K562 (cell line): Measurements from ENCODE around the gene COX4I2. TPM values are rescaled to one million over a fixed set of nuclear protein-coding genes. Genes with fewer than 3 reads are reported as not detected.

Experiments used
- BHLHE40 ChIP-seq: IDR thresholded peaks from 2 replicates; pipeline ENCODE4 v1.6.1; 2011; ENCODE audit warnings: low read length, improper control_type of control experiment
- CC2D1A ChIP-seq: fragments of 450-650 bp; IDR thresholded peaks from 2 replicates; pipeline ENCODE4 v1.6.1; 2017; ENCODE audit warnings: mild to moderate bottlenecking
- CTBP1 ChIP-seq: fragments of 450-650 bp; IDR thresholded peaks from 2 replicates; pipeline ENCODE4 v1.6.1; 2016; ENCODE audit warnings: borderline replicate concordance
- EWSR1 ChIP-seq: fragments of 450-650 bp; IDR thresholded peaks from 2 replicates; pipeline ENCODE4 v1.6.1; 2018; ENCODE audit warnings: borderline replicate concordance, mild to moderate bottlenecking, low read depth, moderate library complexity; ENCODE audit not compliant: partially characterized antibody
- GTF2E2 ChIP-seq: fragments of 200-800 bp; sonication (Bioruptor generic); IDR thresholded peaks from 2 replicates; pipeline ENCODE4 v1.6.1; 2016; ENCODE audit warnings: missing genetic modification characterization, missing compliant biosample characterization
- PYGO2 ChIP-seq: fragments of 450-650 bp; IDR thresholded peaks from 2 replicates; pipeline ENCODE4 v1.6.1; 2016; ENCODE audit warnings: mild to moderate bottlenecking, missing genetic modification characterization, moderate library complexity, missing compliant biosample characterization
- RAD21 ChIP-seq, 2 experiments: fragments of 250-450 bp in 1 of 2; fragments of 450-650 bp in 1 of 2; sonication (Bioruptor Pico) in 1 of 2; formaldehyde crosslinking in 1 of 2; IDR thresholded peaks in 1 of 2; conservative IDR thresholded peaks in 1 of 2; 2 replicates each; pipeline versions ENCODE4 v1.4.0 to v1.8.0; 2020 to 2022; ENCODE audit warnings: mild to moderate bottlenecking in 2 of 2, moderate library complexity in 1 of 2
- RNF2 ChIP-seq: sonication (generic); IDR thresholded peaks from 2 replicates; pipeline ENCODE4 v1.6.1; 2016
- SMARCC2 ChIP-seq: fragments of 450-650 bp; IDR thresholded peaks from 2 replicates; pipeline ENCODE4 v1.6.1; 2017; ENCODE audit warnings: antibody characterized with exemption, moderate library complexity, mild to moderate bottlenecking, low read depth
- SOX6 ChIP-seq: fragments of 450-650 bp; IDR thresholded peaks from 2 replicates; pipeline ENCODE4 v1.6.1; 2014; ENCODE audit warnings: mild to moderate bottlenecking
- ZNF347 ChIP-seq: fragments of 450-650 bp; formaldehyde crosslinking; IDR thresholded peaks from 2 replicates; pipeline ENCODE4 v1.4.0; 2020; ENCODE audit warnings: low read depth, mild to moderate bottlenecking, moderate library complexity
- polyA plus RNA-seq, 8 experiments: library from polyadenylated mRNA; depleted of rRNA in 4 of 8; stranded (reverse) in 5 of 8; unstranded in 3 of 8; fragments of >200 nt; fragmentation: Nextera tagmentation in 2 of 8; fragmentation: Illumina TruSeq in 1 of 8; extraction: Ambion mirVana in 2 of 8; extraction: Trizol in 1 of 8; gene quantifications; 2 replicates each; pipeline versions ENCODE4 v1.2.1 to v1.2.3, GENCODE V29; 2011 to 2014; ENCODE audit warnings: inconsistent platforms in 1 of 8, missing spikeins in 1 of 8
- total RNA-seq, 7 experiments: library from RNA; depleted of rRNA in 6 of 7; stranded (reverse); fragments of >200 nt in 6 of 7; fragmentation: Illumina TruSeq in 2 of 7; extraction: Trizol in 2 of 7; gene quantifications; 2 replicates each; pipeline versions ENCODE4 v1.2.1 to v1.2.3, GENCODE V29; 2011 to 2021; ENCODE audit warnings: low replicate concordance in 1 of 7
- TF ChIP-seq, protein P1 (sequence below), 2 experiments: fragments of 450-650 bp; formaldehyde crosslinking in 1 of 2; IDR thresholded peaks; 2 replicates each; pipeline versions ENCODE4 v1.4.0 to v1.6.1; 2014 to 2020; ENCODE audit warnings: mild to moderate bottlenecking in 2 of 2, borderline replicate concordance in 1 of 2, low read depth in 1 of 2
- TF ChIP-seq, protein P2 (sequence below), 2 experiments: fragments of 450-650 bp in 1 of 2; sonication (generic) in 1 of 2; formaldehyde crosslinking; conservative IDR thresholded peaks; 2 replicates each; pipeline versions ENCODE4 v1.4.0 to v1.8.1; 2020 to 2022; ENCODE audit warnings: mild to moderate bottlenecking in 1 of 2, missing genetic modification reagents in 1 of 2
- TF ChIP-seq, protein P3 (sequence below): fragments of 450-650 bp; formaldehyde crosslinking; IDR thresholded peaks from 2 replicates; pipeline ENCODE4 v1.4.0; 2022; ENCODE audit warnings: missing genetic modification characterization

Gene COX4I2
- total and polyA plus RNA-seq, 9 of the 15 experiments (the other 6 are each of a cell fraction or from before 2014, with no cell fraction given) = not detected

DNA sequence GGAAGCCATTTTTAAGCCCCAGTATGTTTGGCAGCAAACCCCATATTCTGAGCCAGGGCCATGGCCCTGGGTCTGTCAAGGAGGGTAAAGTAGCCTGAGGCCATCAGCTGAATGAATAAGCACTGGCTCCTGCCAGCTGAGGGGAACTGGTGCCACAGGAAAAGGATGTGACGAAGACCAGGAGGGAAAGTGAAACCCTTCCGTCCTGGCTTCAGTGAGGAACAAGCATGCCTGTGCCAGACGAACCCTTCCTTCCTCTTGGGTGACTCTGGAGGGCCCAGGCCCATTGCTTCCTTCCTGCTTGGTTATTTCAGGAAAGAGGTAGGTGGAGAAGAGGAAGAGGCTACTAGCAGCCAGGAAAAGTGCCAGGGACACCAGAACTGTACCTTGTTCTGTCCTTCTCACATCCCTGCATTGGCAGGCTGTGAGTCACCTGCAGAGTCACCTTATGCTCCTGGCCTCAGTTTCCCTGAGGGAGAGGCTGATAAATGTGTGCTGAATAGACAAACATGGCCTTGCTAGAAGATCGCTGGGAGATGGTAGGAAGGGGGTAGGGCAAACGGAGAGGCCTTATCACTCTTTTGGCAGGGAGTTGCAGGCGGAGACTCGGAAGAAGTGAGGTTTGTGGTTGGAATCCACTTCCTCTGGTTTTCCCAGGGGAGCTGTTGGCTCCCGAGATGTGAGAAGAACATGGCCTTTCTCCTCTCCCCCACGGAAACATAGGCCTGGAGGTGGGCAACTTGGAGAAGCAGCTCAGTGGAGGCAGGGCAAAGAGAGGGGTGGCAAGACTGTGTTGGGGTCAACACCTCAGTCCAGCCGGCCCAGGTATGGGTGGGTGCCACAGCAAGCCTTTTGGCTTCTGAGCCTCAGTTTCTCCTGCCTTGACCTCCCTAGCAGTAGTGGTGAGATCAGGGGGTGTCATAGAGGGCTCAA lies 37.4 kb downstream of the COX4I2 start (continued):
- TF ChIP-seq SOX6 = no peak
- TF ChIP-seq, protein P1, sequence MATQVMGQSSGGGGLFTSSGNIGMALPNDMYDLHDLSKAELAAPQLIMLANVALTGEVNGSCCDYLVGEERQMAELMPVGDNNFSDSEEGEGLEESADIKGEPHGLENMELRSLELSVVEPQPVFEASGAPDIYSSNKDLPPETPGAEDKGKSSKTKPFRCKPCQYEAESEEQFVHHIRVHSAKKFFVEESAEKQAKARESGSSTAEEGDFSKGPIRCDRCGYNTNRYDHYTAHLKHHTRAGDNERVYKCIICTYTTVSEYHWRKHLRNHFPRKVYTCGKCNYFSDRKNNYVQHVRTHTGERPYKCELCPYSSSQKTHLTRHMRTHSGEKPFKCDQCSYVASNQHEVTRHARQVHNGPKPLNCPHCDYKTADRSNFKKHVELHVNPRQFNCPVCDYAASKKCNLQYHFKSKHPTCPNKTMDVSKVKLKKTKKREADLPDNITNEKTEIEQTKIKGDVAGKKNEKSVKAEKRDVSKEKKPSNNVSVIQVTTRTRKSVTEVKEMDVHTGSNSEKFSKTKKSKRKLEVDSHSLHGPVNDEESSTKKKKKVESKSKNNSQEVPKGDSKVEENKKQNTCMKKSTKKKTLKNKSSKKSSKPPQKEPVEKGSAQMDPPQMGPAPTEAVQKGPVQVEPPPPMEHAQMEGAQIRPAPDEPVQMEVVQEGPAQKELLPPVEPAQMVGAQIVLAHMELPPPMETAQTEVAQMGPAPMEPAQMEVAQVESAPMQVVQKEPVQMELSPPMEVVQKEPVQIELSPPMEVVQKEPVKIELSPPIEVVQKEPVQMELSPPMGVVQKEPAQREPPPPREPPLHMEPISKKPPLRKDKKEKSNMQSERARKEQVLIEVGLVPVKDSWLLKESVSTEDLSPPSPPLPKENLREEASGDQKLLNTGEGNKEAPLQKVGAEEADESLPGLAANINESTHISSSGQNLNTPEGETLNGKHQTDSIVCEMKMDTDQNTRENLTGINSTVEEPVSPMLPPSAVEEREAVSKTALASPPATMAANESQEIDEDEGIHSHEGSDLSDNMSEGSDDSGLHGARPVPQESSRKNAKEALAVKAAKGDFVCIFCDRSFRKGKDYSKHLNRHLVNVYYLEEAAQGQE (IDR thresholded peaks at IDR 0.05; ENCODE audit: borderline replicate concordance) = 0 out of 2 replicates have a peak, but pooled peaks have one; percentile 3
- TF ChIP-seq, protein P1 (CRISPR knock-in tag; IDR thresholded peaks at IDR 0.05; ENCODE audit: low read depth) = peak; percentile 25; the same call in 1 of the 2 replicates
- TF ChIP-seq, protein P2, sequence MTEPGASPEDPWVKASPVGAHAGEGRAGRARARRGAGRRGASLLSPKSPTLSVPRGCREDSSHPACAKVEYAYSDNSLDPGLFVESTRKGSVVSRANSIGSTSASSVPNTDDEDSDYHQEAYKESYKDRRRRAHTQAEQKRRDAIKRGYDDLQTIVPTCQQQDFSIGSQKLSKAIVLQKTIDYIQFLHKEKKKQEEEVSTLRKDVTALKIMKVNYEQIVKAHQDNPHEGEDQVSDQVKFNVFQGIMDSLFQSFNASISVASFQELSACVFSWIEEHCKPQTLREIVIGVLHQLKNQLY (CRISPR knock-in tag; conservative IDR thresholded peaks at IDR 0.05) = peak in 1 of 2 experiments; percentile 44; a peak in 1 of 4 replicates
- TF ChIP-seq RNF2 = peak; percentile 92
- peak; percentile 29; the same call in 1 of the 2 replicates for TF ChIP-seq CC2D1A
- TF ChIP-seq RAD21 (CRISPR knock-in tag; conservative IDR thresholded peaks at IDR 0.05 in 1 of 2, IDR thresholded peaks at IDR 0.05 in 1 of 2) = peak in 1 of 2 experiments; percentile 12; a peak in 1 of 4 replicates
- TF ChIP-seq BHLHE40 = peak; percentile 69; the same call in 1 of the 2 replicates
- no peak for TF ChIP-seq ZNF347 (CRISPR knock-in tag)
- TF ChIP-seq, protein P3, sequence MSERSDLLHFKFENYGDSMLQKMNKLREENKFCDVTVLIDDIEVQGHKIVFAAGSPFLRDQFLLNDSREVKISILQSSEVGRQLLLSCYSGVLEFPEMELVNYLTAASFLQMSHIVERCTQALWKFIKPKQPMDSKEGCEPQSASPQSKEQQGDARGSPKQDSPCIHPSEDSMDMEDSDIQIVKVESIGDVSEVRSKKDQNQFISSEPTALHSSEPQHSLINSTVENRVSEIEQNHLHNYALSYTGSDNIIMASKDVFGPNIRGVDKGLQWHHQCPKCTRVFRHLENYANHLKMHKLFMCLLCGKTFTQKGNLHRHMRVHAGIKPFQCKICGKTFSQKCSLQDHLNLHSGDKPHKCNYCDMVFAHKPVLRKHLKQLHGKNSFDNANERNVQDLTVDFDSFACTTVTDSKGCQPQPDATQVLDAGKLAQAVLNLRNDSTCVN (CRISPR knock-in tag) = no peak; the same call in 1 of the 2 replicates
- peak; percentile 84 for TF ChIP-seq GTF2E2
- TF ChIP-seq EWSR1 = no peak
- peak; percentile 68 for TF ChIP-seq PYGO2 (tag)
- TF ChIP-seq SMARCC2 = peak; percentile 28; the same call in 1 of the 2 replicates
- peak; percentile 57 for TF ChIP-seq CTBP1
